GM12891 (cell line): ENCODE data around the gene ZNF48.

Source experiments
- DNase-seq: peaks from one replicate; pipeline ENCODE4 v3.0.0; 2011; ENCODE audit warnings: low spot score; ENCODE audit not compliant: insufficient read length
- FAIRE-seq: peaks from 2 replicates; lab custom pipeline; 2011; peaks lifted over from hg19 to GRCh38; lab: Jason Lieb, UNC
- PAX5 ChIP-seq: IDR thresholded peaks from 2 replicates; pipeline ENCODE4 v1.6.1; 2011; ENCODE audit warnings: low read length, moderate library complexity, mild to moderate bottlenecking; ENCODE audit not compliant: insufficient read depth, severe bottlenecking
- POLR2A ChIP-seq: IDR thresholded peaks from 2 replicates; pipeline ENCODE4 v1.6.1; 2011; ENCODE audit warnings: low read depth, low read length, control low read depth
- POLR2AphosphoS5 ChIP-seq: IDR thresholded peaks from 2 replicates; pipeline ENCODE4 v1.6.1; 2011; ENCODE audit warnings: low read depth, low read length, control low read depth
- POU2F2 ChIP-seq: IDR thresholded peaks from 2 replicates; pipeline ENCODE4 v1.6.1; 2011; ENCODE audit warnings: low read depth, mild to moderate bottlenecking, control low read depth, low read length, moderate library complexity
- SPI1 ChIP-seq: IDR thresholded peaks from 2 replicates; pipeline ENCODE4 v1.6.1; 2011; ENCODE audit warnings: low read depth, low read length, control low read depth
- TAF1 ChIP-seq: IDR thresholded peaks from 2 replicates; pipeline ENCODE4 v1.6.1; 2011; ENCODE audit warnings: low read depth, low read length, control low read depth

Gene ZNF48

GRCh38 chr16:30358990-30359870 lies 36.0 kb upstream of the ZNF48 start:
- DNase-seq: no peak
- no peak for FAIRE-seq

DNA sequence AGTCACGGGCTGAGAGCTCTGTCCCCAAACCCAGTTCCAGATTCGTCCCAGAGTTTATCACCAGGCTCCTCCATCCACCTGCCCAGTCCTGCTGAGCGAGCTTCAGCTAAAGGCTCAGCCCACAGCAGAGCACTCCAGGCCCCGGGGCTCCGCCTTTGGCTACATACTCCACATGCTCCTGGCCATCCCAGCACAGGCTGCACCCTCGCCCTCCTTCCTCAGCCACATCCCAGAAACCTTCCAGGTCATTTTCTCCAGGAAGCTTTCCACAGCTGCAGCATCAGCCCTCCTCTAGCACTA lies 35.4 kb upstream of the ZNF48 start:
- TF ChIP-seq TAF1 (no peak), POLR2A (no peak), POLR2AphosphoS5 (no peak), PAX5 (no peak), SPI1 (no peak), POU2F2 (no peak)
- no peak for FAIRE-seq
- no peak for DNase-seq

More at GRCh38 chr16:30358990-30359870, 36.0 kb upstream of the ZNF48 start:
- TF ChIP-seq SPI1 (no peak), POLR2A (no peak), TAF1 (no peak), POLR2AphosphoS5 (no peak), PAX5 (no peak), POU2F2 (no peak)

- FAIRE-seq: no peak
- TF ChIP-seq POLR2AphosphoS5 (no peak), PAX5 (no peak), TAF1 (no peak), POU2F2 (no peak), SPI1 (no peak), POLR2A (no peak)
- no peak for DNase-seq
Observed at GRCh38 chr16:30361180-30361579, 34.0 kb upstream of the ZNF48 start.

DNA sequence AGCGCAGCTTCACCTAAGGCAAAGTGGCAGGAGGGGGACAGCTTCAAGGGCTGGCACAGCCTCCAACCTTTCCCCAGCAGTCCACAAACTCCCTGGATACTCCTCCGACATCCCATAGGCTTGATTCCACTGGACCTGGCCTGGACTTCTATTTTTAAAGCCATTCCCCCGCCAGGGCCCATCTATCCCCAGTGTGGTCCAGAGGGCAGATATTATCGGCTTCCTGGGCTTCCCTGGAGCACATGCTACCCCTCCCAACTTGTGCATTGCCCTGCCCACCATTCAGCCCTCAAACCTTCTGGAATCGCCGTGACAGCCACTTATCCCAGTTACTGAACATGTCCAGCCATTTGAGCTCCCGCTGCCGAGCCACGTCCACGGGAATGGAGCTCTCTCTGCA lies 30.0 kb upstream of the ZNF48 start:
- TF ChIP-seq POLR2AphosphoS5 (no peak), SPI1 (no peak), POU2F2 (no peak)
- DNase-seq (no peak), FAIRE-seq (no peak)

GRCh38 chr16:30366511-30366910 lies 28.7 kb upstream of the ZNF48 start:
- TF ChIP-seq POLR2AphosphoS5 (no peak), POLR2A (no peak), POU2F2 (no peak), PAX5 (no peak), TAF1 (no peak), SPI1 (no peak)
- FAIRE-seq: no peak
- no peak for DNase-seq

- FAIRE-seq (no peak), DNase-seq (no peak)
- TF ChIP-seq SPI1: no peak
- TF ChIP-seq PAX5: no peak
- TF ChIP-seq POLR2A: no peak
- TF ChIP-seq TAF1: no peak
- no peak for TF ChIP-seq POU2F2
- no peak for TF ChIP-seq POLR2AphosphoS5
Observed at GRCh38 chr16:30367349-30368009, 27.7 kb upstream of the ZNF48 start.

DNA sequence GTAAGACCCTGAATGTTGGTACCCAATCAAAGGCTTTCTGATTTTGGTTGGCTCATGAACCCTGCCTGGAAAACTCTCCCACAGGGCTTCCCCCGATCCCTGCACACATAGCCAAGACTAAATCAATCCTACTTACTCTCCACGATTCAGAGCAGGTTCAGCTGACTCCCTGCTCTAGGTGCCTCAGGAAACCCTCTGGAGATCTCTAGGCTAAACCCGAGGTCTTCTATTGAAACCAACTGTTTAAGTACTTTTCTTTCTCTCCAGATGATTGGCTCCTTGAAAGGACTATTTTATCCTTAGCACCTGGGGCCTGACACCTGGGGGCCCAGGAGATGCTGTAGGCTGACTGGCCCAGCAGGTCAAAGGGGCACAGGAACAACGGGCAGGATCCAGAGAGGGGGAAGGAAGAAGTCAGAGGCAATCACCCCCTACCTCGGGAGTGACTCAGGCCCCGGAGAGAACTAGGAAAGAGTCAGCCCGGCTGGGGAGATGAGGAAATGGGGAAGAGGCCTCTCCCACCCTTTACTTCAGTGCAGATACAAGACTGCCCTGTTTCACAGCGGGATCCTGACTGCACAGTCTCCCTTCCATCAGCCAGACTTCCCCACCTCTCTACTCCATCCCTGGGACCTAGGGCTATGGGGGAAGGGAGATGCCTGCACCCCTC lies 27.0 kb upstream of the ZNF48 start:
- no peak for TF ChIP-seq SPI1
- TF ChIP-seq POLR2A: no peak
- no peak for TF ChIP-seq TAF1
- TF ChIP-seq POLR2AphosphoS5: no peak
- no peak for TF ChIP-seq POU2F2
- TF ChIP-seq PAX5: no peak
- no peak for DNase-seq
- FAIRE-seq: no peak

DNA sequence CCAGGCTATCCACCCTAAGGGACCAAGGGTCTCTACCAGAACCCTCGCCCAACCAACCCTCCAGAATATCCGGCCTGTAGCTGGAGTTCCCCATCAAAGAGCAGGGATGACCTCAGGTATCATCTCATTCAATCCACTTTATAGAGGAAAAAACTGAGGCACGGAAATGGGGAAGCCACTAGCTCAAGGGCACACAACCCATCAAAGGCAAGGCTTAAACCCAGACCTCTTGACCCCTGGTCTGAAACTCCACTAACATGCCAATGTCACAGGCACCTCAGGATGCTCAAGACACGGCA lies 26.5 kb upstream of the ZNF48 start:
- DNase-seq (no peak), FAIRE-seq (no peak)
- TF ChIP-seq SPI1: no peak
- no peak for TF ChIP-seq POLR2A
- TF ChIP-seq POLR2AphosphoS5: no peak
- no peak for TF ChIP-seq POU2F2
- no peak for TF ChIP-seq PAX5

- FAIRE-seq: no peak
- DNase-seq: no peak
- no peak for TF ChIP-seq POU2F2
- no peak for TF ChIP-seq POLR2A
- no peak for TF ChIP-seq SPI1
- no peak for TF ChIP-seq POLR2AphosphoS5
- TF ChIP-seq PAX5: no peak
- no peak for TF ChIP-seq TAF1
Observed at GRCh38 chr16:30369091-30369937, 25.9 kb upstream of the ZNF48 start.
